GM21381 (cell line): ENCODE results near the gene PYDC1.
"Not testable (repeated sequence)": the region's sequence is repeated elsewhere in the genome, so short reads cannot be mapped to it uniquely, and the experiment has no call there.

Source experiments
- ATAC-seq: cut with Tn5 transposase; IDR thresholded peaks from one replicate; pipeline ENCODE4 v1.9.1; 2021; ENCODE audit warnings: mild to moderate bottlenecking, moderate library complexity; ENCODE audit not compliant: unreplicated experiment

PYDC1 gene

DNA sequence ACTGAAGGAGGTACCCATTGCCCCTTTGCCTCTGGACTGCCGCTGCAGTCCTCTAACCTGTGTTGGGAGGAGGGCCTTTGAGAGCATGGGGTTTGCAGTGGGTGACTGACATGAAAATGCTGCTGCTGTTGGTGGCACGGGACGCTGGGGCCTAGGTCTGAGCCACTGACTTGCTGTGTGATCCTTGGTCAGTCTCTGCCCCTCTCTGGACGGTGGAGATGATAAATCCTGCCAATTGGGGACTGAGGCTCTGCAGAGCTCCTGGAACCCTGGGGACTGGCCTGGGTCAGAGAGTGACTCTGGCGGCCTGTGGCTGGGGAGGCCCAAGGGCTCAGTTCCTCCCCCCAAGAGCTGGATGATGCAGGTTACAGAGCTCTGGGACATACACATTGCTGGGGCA is 6.1 kb upstream of the PYDC1 start:
- no peak for ATAC-seq

DNA sequence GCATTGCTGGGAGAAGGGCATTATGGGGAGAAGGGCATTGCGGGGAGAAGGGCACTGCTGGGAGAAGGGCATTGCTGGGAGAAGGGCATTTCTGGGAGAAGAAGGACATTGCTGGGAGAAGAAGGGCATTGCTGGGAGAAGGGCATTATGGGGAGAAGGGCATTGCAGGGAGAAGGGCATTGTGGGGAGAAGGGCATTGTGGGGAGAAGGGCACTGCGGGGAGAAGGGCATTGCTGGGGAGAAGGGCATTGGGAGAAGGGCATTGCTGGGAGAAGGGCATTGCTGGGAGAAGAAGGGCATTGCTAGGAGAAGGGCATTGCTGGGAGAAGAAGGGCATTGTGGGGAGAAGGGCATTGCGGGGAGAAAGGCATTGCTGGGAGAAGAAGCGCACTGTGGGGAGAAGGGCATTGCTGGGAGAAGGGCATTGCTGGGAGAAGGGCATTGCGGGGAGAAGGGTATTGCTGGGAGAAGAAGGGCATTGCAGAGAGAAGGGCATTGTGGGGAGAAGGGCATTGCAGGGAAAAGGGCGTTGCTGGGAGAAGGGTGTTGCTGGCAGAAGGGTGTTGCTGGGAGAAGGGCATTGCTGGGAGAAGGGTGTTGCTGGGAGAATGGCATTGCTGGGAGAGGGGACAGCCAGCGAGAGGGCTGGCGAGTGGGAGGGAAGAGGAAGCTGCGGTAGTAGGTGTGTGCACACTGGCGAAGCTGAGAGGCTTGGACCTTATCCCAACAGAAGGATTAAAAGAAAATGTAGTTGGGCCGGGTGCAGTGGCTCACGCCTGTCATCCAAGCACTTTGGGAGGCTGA is 4.6 kb upstream of the PYDC1 start:
- no peak for ATAC-seq

DNA sequence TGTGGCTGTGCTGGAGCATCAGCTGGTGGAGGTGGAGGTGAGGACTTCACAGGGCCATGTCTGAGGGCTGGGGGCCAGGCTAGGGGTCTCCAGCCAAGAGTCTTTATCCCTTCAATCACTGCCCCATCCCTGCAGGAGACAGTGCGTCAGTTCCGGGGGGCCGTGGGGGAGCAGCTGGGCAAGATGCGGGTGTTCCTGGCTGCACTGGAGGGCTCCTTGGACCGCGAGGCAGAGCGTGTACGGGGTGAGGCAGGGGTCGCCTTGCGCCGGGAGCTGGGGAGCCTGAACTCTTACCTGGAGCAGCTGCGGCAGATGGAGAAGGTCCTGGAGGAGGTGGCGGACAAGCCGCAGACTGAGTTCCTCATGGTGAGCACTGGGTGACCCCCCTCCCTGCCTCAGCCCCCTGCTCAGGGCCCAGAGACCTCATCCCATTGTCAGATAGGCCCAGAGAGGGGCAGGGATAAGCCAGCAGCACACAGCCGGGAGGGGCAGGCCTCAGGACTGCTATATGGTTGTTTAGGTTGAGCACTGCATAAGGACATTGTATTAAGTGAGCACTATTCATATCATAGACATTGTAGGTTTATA is 2.3 kb upstream of the PYDC1 start:
- ATAC-seq: no peak

DNA sequence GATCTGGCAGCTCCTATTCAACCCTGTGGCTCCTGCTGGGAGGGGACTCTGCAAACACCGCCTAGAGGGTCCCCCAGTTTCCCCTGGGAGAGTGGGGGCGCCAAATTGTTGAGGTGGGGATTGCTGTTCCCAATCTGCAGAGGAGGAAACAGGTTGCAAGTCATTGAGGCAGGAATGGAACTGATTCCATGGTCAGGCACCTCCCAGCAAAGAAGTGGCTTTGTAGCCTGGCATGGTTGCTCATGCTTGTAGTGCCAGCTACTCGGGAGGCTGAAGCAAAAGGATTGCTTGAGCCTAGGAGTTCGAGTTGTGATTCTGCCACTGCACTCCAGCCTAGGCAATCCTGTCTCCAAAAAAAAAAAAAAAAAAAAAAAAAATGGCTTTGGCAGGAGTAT is 198 bp upstream of the PYDC1 start:
- no peak for ATAC-seq

DNA sequence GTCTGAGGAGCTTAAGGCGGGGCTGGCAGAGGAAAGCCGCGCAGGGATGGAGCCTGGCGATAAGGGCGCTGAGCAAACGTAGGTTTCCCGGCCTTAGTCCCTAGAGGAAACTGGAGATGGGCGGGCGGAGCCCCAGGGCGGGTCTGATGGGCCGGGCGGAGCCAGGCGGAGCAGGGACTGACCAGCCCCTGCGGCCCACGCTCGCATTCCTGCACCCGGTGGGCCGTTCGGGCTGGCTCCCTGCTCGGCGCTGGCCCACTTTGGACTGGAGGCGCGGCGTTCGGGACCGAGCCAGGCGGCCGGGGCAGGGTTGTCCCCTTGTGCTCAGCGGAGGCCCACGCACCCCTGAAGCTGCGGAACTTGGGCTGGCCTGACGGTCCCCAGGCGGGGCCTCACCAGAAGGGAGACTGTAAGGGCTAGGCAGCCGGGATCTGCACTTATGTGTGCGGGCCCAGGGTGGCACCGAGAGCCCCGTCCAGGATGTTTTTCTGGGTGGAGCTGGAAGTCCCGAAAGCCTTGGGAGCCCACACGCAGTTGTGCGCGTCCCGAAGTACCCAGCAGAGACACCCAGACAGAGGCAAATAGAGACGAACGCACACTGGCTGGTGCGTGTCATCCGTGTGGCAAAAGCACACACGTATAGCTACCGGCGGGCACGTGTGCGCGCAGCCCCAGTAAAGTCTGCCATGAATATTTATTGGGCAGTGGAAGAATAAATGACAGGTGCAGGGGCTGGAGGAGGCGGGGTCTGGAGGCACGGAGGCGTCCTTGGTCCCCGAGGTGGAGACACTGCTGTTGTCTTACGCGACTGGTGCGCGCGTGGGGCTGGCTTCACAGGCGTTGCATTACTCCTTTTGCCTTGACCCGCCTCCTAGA is 1.4 kb downstream of the PYDC1 start:
- no peak for ATAC-seq

DNA sequence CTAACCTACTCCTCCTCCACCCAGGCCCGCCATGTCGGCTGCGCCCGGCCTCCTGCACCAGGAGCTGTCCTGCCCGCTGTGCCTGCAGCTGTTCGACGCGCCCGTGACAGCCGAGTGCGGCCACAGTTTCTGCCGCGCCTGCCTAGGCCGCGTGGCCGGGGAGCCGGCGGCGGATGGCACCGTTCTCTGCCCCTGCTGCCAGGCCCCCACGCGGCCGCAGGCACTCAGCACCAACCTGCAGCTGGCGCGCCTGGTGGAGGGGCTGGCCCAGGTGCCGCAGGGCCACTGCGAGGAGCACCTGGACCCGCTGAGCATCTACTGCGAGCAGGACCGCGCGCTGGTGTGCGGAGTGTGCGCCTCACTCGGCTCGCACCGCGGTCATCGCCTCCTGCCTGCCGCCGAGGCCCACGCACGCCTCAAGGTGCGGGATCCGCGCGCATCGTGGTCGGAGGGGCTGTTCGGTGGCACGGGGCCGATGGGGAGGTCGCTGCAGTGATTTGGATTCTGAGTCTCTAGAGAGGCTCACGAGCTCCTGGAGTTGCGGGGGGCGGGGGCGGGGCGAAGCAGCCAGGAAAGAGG is 2.1 kb downstream of the PYDC1 start:
- ATAC-seq: no peak

DNA sequence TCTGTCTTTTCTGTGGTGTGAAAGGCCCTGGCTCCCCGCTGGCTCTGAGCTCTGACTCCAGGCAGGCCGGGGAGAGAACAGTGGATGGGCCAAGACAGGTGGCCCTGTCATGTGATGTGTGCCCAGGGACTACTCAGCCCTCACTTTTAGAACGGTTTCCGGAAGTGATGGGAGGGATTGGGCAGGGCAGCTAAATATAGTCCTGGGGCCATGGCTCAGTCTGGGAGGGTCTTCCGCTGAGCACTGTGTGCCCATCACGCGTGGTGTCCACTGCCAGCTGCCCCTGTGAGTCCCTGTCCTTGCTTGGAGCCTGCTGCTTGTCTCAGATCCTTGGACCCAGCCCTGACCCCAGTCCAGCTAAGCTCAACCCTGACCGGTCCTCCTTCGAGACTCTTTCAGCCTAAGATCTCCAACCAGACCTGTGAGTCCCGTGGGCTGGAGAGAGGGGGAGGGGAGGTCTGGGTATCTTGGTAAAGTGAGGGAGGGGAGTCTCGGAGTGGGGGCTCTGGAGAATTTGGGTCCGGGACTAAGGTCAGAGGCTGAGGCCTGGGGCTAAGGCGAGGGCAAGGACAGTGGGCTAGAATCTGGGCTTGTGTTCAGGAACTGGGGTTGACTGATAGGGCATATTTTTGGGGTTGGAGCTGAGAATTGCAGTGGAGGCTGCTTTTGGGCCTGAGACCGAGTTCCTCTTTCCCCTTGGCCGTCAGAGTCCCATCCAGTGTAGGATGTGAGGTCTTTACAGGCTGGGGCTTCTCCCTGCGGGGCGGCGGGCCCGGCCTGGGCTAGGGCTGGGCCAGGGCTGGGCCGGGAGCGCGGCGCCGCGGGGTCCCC is 2.8 kb downstream of the PYDC1 start, which contains the start of gene TRIM72:
Gene TRIM72, plus strand, starts transcription at position 243 of the 831 bp plus-strand sequence. CDS start 620 bp downstream, outside the sequence.
- no peak for ATAC-seq

DNA sequence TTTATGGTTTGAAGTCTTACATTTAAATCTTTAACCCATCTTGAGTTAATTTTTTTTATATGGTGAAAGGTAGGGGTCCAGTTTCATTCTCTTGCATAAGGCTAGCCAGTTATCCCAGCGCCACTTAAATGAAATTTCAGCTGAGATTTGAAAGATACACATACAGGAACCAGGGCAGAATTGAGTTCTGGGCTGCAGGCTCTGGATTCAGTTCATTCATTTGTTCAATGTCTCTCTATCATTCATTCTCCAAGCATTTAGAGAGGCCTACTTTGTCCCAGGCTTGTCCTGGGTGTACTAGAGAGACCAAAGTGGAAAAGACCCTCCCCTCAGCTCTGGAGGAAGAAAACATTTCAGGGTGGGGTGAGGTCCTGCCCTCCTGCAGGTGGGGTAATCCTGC is 3.6 kb downstream of the PYDC1 start:
- no peak for ATAC-seq

DNA sequence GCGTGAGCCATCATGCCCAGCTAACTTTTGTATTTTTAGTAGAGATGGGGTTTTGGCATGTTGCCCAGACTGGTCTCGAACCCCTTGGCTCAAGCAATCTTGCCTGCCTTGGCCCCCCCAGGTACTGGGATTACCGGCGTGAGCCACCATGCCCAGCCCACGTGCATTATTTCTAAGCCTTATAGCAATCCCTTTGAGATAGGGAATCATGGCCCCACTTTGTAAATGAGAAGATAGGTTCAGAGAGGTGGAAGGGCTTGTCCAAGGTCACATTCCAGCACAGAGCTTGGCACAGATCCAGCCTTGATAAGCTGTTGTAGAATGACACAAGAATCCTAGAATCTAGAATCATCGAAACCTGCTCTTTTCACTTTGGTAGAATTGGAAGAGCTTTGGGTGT is 10.2 kb downstream of the PYDC1 start:
- no peak for ATAC-seq

DNA sequence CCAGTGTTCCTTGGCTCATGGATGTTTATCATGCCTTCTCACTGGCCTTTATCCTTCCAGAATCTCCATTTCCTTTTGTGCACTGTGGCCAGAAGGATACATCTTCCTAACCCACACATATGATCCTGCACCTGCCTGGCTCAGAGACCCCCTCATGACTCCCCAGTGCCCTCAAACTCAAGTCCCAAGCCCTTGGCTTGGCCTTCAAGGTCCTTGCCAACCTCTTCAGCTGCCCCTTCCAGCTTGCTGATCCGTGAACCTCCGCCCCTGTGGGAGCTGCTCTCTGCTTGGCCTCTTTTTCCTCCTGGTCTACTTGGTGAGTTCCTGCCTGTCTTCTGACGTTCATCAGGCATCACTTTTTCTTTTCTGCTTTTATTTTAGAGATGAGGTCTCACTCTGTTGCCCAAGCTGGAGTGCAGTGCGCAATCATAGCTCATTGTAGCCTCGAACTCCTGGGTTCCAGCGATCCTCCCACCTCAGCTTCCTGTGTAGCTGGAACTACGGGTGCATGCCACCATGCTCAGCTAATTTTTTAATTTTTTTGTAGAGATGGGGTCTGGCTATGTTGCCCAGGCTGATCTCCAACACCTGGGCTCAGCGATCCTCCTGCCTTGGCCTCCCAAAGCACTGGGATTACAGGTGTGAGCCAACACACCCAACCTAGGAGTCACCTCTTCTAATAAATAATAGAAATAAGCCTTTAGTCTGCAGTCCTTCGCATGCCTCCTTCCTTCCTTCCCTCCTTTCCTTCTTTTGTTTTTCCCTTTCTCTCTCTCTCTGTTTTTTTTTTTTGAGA is 11.9 kb downstream of the PYDC1 start:
- no peak for ATAC-seq

DNA sequence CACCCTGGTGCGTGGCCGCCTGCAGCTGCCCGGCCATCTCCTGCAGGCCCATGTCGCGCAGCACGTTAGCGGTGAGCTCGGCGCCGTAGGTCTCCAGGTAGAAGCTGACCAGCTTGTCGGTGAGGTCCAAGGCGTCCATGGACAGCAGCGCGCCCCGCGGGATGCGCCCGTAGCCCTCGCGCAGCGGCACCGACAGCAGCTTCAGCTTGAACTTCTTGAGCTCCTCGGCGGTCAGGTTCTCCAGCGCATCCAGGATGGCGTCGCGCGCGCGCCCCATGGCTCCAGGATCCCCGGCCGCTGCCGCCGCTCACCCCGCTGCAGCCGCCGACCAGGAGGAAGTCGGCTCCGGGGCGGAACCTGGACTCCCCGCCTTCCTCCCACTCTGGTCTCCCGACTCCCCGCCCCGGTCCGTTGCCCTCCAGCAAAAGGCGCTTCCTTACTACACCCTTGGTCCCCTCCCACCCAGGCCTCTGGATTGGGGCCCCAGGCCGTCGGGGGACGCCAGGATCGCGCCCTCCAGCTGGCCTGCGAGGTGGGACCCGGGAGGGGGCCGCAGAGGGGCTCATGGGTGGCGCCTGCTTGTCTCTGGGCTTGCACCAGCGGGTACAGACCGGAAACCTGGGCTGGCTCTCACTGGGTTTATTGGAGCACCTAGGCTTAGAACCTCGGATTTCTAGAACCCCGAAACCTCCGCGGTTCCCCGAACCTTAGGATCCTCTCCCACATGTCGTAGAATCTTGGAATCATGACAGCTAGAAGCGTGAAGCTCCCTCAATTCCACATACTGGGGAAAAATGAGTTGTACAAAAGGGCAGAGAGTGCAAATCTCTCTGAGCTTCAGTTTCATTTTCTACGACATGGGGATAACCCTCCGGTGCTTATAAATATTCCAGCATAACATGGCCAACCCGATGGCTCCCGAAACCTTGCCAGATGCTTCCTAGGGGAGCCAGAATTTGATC is 14.2 kb downstream of the PYDC1 start, which contains the start of gene PYCARD:
Gene PYCARD, minus strand, starts transcription at position 347 of the 962 bp plus-strand sequence. Its CDS starts 70 bp downstream, at position 277.
- peak; percentile 41 for ATAC-seq

DNA sequence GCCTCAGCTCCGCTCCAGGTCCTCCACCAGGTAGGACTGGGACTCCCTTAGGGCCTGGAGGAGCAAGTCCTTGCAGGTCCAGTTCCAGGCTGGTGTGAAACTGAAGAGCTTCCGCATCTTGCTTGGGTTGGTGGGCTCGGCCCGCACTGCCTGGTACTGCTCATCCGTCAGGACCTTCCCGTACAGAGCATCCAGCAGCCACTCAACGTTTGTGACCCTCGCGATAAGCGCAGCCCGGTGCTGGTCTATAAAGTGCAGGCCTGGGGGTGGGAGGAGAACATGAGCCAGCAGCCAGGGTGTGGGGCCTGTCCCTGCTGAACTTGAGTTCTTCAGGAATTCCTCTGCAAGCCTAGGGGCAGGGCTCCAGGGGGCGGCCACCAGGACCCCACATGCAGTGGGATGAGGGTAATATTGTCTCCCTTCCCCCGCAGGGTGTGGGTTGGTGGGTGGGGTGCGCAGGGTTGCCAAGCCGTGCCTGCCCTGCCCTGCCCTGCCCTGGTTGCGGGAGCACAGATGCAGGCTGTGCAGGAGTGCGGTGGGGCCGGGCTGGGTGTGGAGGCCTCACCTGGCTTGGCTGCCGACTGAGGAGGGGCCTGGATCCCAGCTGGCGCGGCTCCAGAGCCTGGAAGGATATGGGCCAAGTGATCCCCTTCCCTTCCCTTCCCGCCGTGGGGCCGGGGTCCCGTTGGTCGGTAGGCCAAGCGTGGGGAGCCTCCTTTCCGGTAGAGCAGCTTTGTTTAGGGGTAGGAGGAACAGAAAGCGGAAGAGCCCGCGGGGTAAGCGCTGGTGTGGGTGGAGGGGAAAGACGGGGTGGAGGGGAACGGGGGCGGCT is 15.1 kb downstream of the PYDC1 start:
- peak; percentile 48 for ATAC-seq

DNA sequence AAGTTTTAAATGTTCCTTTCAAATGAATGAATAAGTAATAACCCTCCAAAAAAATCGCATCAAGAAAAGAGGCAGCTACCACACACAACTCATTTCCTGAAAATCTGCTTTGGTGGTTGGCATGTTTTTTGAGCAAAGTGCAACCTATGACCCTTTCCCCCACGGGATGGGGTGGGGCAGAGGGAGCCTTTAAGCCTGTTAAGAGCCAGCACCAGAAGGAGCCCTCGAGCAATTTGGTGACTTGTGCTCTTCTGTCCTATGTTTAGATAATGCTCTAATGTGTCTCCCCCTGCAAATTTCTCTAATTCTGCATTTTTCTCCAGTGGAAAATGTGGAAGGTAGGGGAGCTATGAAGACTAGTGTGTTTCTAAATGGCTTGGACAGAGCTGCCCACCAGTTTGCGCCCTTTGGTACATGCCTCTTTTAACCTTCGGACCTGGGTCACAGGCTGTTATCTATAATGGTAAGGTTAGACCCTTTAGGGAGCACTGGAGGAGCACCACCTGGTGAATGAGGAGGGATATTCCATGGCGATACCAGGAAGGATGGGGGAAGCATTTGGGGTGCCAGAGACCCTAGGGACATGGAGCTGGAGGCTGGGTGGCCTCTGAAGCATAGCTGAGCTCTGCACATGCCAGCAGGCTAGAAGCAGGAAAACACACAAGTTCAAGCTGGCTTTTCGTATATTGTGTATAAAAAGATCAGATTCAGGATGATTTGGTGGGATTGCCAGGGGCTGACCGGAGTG is 15.9 kb downstream of the PYDC1 start:
- ATAC-seq: no peak

DNA sequence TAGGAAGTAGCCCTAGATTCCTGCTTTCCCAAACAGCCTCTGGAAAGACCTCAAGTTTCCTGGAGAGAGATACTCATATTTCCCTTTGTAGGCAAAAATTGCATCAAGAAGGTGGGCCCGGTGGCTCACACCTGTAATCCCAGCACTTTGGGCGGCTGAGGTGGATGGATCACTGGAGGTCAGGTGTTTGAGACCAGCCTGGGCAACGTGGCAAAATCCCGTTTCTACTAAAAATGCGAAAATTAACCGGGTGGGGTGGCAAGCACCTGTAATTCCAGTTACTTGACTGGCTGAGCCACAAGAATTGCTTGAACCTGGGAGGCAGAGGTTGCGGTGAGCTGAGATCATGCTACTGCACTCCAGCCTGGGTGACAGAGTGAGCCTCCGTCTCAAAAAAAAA is 16.8 kb downstream of the PYDC1 start:
- not testable (repeated sequence) for ATAC-seq

DNA sequence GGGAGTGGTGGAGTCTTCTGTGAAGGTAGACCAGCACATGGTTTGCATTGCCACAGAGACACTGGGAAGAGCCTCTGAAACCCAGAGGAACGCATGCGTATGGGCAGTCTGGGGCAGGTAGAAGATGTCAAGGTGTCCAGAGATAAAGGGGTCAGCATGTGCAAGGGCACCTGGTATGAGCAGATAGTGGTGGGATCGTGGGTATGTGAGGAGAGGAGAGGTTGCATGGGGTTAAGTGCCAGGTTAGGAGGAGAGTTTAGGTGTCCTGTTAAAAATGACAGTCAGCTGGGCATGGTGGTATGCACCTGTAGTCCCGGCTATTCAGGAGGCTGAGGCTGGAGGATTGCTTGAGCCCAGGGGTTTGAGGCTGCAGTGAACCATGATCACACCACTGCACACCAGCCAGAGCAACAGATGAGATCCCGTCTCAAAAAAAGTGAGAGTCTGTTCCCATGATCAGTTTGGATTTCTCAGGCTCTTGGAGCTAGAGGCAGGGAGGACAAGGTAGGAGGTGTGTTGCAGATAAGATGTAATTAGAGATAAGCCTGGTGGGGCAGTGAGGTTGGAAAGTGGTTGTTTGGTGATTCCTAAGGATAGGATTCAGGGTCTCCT is 17.4 kb downstream of the PYDC1 start:
- no peak for ATAC-seq

DNA sequence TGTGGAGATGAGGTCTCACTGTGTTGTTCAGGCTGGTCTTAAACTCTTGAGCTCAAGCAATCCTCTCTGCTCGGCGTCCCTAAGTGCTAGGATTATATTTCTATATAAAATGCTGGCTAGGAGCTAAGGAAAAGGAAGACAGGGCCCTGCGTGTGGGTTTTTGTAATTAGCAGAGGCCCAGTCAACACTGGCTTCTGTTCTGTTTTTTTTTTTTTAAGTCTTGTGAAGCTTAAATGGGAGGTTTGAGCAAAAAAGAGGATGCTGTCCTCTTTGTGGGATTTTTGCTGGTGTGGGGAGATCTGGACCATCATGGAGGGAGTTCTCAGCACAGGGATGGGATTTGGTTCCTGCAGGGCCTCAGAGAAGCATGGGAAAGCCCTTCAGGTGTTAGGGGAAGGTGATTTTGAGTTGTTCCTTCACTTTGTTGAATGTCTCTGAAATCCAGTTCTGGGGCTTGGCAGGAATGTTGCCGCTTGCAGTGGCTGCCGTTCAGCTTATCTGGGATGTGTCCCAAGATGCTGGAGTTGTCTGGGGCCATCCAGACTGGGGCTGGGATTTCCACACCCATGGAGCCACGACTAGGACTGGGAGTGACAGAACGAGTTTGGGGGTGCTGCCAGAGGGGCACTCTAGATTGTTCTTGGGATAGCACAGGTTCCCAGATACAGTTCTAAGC is 18.6 kb downstream of the PYDC1 start:
- no peak for ATAC-seq
